Measurements from ENCODE around the gene E2F7. TPM values are rescaled to one million over a fixed set of nuclear protein-coding genes. Genes with fewer than 3 reads are reported as not detected.
A peak's percentile ranks its signal among the peaks of the same experiment; 100 is the strongest.

E2F7 gene
- total and polyA plus RNA-seq, 2 of the 13 experiments (the other 11 are each of a cell fraction or from before 2014, with no cell fraction given) = 1.7 to 7.3 TPM

- no peak for TF ChIP-seq ZNF343 (CRISPR knock-in tag; IDR thresholded peaks at IDR 0.05)
- TF ChIP-seq SP1 (IDR thresholded peaks at IDR 0.05) = no peak
- no peak for TF ChIP-seq SP1 (CRISPR knock-in tag; IDR thresholded peaks at IDR 0.05)
- no peak for TF ChIP-seq FOXJ3 (CRISPR knock-in tag; IDR thresholded peaks at IDR 0.05; ENCODE audit: borderline replicate concordance)
- TF ChIP-seq YEATS2 (CRISPR knock-in tag; IDR thresholded peaks at IDR 0.05; ENCODE audit: borderline replicate concordance) = no peak
- TF ChIP-seq HHEX (CRISPR knock-in tag; IDR thresholded peaks at IDR 0.05) = no peak
- no peak for TF ChIP-seq ZNF589 (CRISPR knock-in tag; conservative IDR thresholded peaks at IDR 0.05)
- no peak for TF ChIP-seq ZNF383 (CRISPR knock-in tag; IDR thresholded peaks at IDR 0.05; ENCODE audit: borderline replicate concordance)
- TF ChIP-seq FOXO1 (CRISPR knock-in tag; IDR thresholded peaks at IDR 0.05) = no peak
- no peak for TF ChIP-seq ZNF121 (CRISPR knock-in tag; IDR thresholded peaks at IDR 0.05)
- peak; percentile 47; the same call in 1 of the 2 replicates for TF ChIP-seq ZFP82 (CRISPR knock-in tag; IDR thresholded peaks at IDR 0.05; ENCODE audit: borderline replicate concordance)
- TF ChIP-seq ZNF768 (CRISPR knock-in tag; IDR thresholded peaks at IDR 0.05) = peak; percentile 38; the same call in 1 of the 2 replicates
- TF ChIP-seq ZMYM3 (CRISPR knock-in tag; IDR thresholded peaks at IDR 0.05) = no peak
- TF ChIP-seq FOXO4 (CRISPR knock-in tag; conservative IDR thresholded peaks at IDR 0.05) = no peak
- TF ChIP-seq GZF1 (CRISPR knock-in tag; IDR thresholded peaks at IDR 0.05) = no peak
- TF ChIP-seq CENPBD1 (CRISPR knock-in tag; IDR thresholded peaks at IDR 0.05; ENCODE audit: borderline replicate concordance, low read depth) = no peak
- no peak for TF ChIP-seq TEAD2 (CRISPR knock-in tag; IDR thresholded peaks at IDR 0.05)
- TF ChIP-seq RARG (CRISPR knock-in tag; IDR thresholded peaks at IDR 0.05; ENCODE audit: low read depth) = no peak
- TF ChIP-seq PHF20 (CRISPR knock-in tag; IDR thresholded peaks at IDR 0.05) = no peak
- no peak for TF ChIP-seq ZNF597 (CRISPR knock-in tag; IDR thresholded peaks at IDR 0.05)
- no peak for TF ChIP-seq SMC3 (IDR thresholded peaks at IDR 0.05; ENCODE audit: low read length)
- TF ChIP-seq XBP1 (CRISPR knock-in tag; IDR thresholded peaks at IDR 0.05) = no peak
- no peak for TF ChIP-seq THAP11 (CRISPR knock-in tag; IDR thresholded peaks at IDR 0.05)
- TF ChIP-seq ZNF296 (CRISPR knock-in tag; conservative IDR thresholded peaks at IDR 0.05) = no peak
- 0 out of 2 replicates have a peak, but pooled peaks have one; percentile 39 for TF ChIP-seq TOPORS (CRISPR knock-in tag; IDR thresholded peaks at IDR 0.05)
- peak; percentile 74; the same call in 1 of the 2 replicates for TF ChIP-seq KMT2A (CRISPR knock-in tag; IDR thresholded peaks at IDR 0.05)
- TF ChIP-seq, protein P1, sequence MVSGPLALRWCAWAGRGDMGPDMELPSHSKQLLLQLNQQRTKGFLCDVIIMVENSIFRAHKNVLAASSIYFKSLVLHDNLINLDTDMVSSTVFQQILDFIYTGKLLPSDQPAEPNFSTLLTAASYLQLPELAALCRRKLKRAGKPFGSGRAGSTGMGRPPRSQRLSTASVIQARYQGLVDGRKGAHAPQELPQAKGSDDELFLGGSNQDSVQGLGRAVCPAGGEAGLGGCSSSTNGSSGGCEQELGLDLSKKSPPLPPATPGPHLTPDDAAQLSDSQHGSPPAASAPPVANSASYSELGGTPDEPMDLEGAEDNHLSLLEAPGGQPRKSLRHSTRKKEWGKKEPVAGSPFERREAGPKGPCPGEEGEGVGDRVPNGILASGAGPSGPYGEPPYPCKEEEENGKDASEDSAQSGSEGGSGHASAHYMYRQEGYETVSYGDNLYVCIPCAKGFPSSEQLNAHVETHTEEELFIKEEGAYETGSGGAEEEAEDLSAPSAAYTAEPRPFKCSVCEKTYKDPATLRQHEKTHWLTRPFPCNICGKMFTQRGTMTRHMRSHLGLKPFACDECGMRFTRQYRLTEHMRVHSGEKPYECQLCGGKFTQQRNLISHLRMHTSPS (CRISPR knock-in tag; IDR thresholded peaks at IDR 0.05; ENCODE audit: low read depth) = no peak
- no peak for TF ChIP-seq ZNF30 (CRISPR knock-in tag; IDR thresholded peaks at IDR 0.05)
Observed at GRCh38 chr12:77065361-77066204, at the start of gene E2F7 (continued).
